ENCODE results near the gene ADGRB3.

- TF ChIP-seq CTCF (conservative IDR thresholded peaks at IDR 0.05; ENCODE audit: low read length) (no peak), EZH2phosphoT487 (IDR thresholded peaks at IDR 0.05; ENCODE audit: borderline replicate concordance, low read depth, low read length) (no peak)
Observed at GRCh38 chr6:68653074-68653705, 18.1 kb downstream of the ADGRB3 start.

Data from OCI-LY7 (cell line).